Peyer's patch (tissue), 4 donors: ENCODE results near the gene NOD1.

Source experiments
- POLR2A ChIP-seq, 2 donors: fragments of 450-650 bp; IDR thresholded peaks; one replicate each; pipeline ENCODE4 v1.5.1; 2017; ENCODE audit warnings: antibody characterized with exemption in 2 of 2, mild to moderate bottlenecking in 2 of 2, moderate library complexity in 2 of 2
- TF ChIP-seq, protein P1 (sequence below), 6 experiments: fragments of 450-650 bp in 4 of 6; fragments of 200-600 bp in 2 of 6; sonication (generic) in 1 of 6; IDR thresholded peaks; one replicate each; pipeline ENCODE4 v1.5.1; 2017 to 2019; ENCODE audit warnings: antibody characterized with exemption in 6 of 6, mild to moderate bottlenecking in 3 of 6, moderate library complexity in 1 of 6

DNA sequence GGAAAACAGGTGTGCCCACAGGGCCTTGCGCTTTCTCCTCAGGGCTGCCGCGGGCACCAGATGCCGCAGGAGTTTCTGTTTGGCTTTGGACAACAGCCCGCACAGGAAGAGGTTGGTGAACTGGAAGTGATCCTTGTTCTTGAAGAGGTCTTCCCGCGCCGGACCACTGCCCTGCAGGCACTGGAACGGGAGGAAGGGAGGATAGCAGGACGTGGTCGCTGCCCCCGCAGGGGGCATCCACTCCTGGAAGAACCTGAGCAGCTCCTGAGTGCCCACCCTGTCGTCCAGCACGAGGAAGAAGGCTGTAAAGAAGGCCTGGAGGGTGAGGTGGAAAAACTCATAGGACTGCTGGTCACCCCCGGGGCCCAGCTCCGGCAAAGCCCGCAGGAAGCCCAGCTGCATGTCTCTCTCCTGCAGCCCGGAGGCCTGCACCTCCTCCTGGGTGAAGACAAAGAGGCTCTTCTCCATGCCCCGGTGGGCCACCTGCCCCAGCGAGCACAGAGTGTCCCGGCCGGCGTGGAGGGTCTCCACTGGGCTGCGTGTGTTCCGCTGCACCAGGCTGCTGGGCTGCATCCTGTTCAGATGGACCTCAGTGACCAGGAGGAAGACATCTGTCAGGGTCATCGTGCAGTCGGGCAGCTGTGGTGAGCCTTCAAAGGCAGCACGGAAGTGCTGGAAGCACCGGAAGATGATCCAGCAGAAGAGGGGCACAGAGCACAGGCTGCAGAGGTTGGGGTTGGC is 26.9 kb downstream of the NOD1 start:
- TF ChIP-seq POLR2A (IDR thresholded peaks at IDR 0.05): no peak
- TF ChIP-seq, protein P1, sequence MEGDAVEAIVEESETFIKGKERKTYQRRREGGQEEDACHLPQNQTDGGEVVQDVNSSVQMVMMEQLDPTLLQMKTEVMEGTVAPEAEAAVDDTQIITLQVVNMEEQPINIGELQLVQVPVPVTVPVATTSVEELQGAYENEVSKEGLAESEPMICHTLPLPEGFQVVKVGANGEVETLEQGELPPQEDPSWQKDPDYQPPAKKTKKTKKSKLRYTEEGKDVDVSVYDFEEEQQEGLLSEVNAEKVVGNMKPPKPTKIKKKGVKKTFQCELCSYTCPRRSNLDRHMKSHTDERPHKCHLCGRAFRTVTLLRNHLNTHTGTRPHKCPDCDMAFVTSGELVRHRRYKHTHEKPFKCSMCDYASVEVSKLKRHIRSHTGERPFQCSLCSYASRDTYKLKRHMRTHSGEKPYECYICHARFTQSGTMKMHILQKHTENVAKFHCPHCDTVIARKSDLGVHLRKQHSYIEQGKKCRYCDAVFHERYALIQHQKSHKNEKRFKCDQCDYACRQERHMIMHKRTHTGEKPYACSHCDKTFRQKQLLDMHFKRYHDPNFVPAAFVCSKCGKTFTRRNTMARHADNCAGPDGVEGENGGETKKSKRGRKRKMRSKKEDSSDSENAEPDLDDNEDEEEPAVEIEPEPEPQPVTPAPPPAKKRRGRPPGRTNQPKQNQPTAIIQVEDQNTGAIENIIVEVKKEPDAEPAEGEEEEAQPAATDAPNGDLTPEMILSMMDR (IDR thresholded peaks at IDR 0.05): no peak
